ENCODE measurements around the gene FANCF.

- TF ChIP-seq EZH2 (IDR thresholded peaks at IDR 0.05; ENCODE audit: low read length, unreplicated experiment), result no peak
- no peak for TF ChIP-seq EZH2phosphoT487 (IDR thresholded peaks at IDR 0.05; ENCODE audit: borderline replicate concordance, low read length)
Measured at GRCh38 chr11:22666688-22667439, 41.2 kb upstream of the FANCF start.

Measured in PC-3 (cell line).